Gastroesophageal sphincter (tissue), 3 donors: ENCODE data around the gene PI4K2B.

Experiments
- CTCF ChIP-seq, 4 experiments: fragments of 200-600 bp in 2 of 4; fragments of 450-650 bp in 2 of 4; sonication (generic) in 1 of 4; IDR thresholded peaks; one replicate each; pipeline ENCODE4 v1.5.1; 2017 to 2019; ENCODE audit warnings: antibody characterized with exemption in 4 of 4, mild to moderate bottlenecking in 2 of 4, moderate library complexity in 2 of 4
- EP300 ChIP-seq: sonication (generic); formaldehyde crosslinking; IDR thresholded peaks from one replicate; pipeline ENCODE4 v1.6.1; 2017; ENCODE audit warnings: antibody characterized with exemption, mild to moderate bottlenecking
- POLR2AphosphoS5 ChIP-seq: sonication (generic); formaldehyde crosslinking; IDR thresholded peaks from one replicate; pipeline ENCODE4 v1.6.1; 2017; ENCODE audit warnings: antibody characterized with exemption

- no peak for TF ChIP-seq CTCF (IDR thresholded peaks at IDR 0.05)
- no peak for TF ChIP-seq EP300
- no peak for TF ChIP-seq POLR2AphosphoS5
Observed at GRCh38 chr4:25308761-25309160, 74.9 kb downstream of the PI4K2B start.
